Right kidney (tissue), 1 donor: ENCODE data around the gene RCAN3.
A peak's percentile ranks its signal among the peaks of the same experiment; 100 is the strongest.

Experiments used
- DNase-seq: peaks from one replicate; pipeline ENCODE4 v3.0.0-alpha.2; 2016

The RCAN3 gene

DNA sequence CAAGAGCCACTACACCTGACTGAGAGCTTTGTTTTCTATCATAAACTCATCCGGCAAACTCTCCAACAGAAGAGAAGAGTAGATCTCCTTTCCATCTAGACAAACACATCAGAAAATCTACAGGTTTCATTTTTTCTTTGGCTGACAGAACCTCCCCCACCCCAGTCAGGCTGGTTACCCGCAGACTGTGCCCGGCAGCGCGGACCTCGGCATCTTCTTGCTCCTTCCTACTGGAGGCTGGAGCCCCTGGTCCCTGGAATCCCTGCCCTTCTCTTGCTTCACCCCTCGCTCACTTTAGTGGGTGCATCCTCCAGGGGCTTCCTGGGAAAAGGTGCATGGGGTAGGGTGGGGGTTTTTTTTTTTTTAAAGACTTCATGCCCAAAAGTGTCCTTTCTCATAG, 76.2 kb downstream of the RCAN3 start:
- no peak for DNase-seq

DNA sequence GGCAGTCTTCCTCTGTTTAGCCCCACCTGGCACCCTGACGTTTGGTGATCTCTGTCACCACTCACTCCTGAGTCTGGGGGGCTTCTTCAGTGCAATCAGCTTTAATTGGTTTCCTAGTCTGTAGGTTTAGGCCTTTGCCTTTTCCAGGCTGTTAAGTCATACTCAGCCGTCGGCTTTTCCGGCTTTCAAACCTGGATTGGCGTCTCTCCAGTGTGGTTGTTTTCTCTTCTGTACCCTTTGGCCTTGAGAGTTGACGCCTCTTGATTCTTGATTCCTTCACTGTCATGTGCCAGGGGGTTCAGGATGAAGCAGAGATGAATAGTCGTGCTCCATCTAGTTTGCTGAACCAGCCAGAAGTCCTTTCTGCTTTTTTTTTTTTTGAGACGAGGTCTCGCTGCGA, 78.1 kb downstream of the RCAN3 start:
- no peak for DNase-seq

DNA sequence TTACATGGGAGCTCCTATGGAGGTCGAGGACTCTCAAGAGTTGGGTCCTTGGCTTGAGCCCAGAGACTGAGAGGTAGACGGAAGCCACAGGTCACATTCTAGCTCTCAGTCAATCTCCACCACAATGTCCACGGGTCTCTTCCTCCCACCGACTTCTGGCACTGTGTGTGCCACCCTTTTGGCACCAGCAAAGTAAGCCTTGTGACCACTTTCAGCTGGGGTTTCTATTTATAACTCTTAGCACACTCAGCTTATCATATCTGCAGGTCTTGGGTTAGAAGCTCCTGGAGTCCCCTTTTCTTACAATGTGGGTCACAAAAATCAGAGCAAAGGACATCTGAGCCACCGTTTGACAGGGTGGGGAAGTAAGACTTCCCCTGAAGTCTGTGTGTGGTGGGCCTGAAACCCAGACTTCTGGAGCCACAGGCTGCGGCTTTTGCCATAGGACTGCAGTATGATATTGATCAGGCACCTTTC, 81.6 kb downstream of the RCAN3 start:
- no peak for DNase-seq

DNA sequence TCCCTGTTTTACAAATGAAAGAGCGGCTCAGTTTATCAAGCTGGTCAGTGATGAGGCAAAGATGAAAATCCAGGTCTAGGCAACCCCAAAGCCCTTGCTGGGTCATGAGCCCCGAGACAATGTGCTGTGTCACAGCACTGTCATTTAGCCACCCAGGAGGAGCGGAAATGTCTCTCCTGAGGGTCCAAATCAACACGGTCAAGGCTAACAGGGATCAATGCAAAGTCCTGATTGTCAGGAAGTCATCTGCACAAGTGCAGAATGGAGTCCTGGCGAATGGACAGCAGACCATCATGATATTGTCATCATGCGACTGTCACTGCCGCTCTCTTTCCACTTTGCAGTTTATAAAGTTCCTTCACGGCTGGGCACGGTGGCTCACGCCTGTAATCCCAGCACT, 83.5 kb downstream of the RCAN3 start:
- DNase-seq = no peak

DNA sequence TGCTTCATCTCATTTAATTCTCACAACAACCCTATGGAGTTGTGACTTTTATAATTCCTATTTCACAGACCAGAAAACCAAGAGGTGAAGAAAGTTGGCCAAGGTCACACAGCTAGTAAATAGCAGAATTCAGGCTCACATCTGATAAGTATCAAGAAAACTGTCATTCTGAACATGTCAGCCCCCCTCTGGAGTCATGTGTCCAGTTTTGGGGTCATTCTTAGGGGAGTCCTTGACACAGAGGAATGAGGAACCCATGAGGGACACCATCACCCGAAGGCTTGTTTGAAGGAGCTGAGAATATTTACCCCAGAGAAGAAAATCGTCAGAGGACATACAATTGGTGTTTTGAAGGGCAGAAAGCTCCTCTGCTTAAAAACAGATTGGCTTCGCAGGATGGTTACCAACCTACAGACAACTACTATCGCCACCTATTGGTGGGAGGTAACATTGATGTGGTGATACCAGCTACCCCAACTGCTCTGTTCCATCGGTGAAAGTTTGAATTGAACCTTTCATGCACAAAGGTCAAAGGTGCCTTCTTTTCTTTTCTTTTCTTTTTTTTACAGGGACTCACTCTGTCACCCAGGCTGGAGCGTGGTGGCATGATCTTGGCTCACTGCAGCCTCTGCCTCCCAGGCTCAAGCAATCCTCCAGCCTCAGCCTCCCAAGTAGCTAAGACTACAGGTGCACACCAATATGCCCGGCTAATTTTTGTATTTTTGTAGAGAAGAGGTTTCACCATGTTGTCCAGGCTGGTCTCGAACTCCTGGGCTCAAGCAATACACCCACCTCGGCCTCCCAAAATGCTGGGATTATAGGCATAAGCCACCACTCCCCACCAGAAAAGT, 84.6 kb downstream of the RCAN3 start:
- peak; percentile 29 for DNase-seq

DNA sequence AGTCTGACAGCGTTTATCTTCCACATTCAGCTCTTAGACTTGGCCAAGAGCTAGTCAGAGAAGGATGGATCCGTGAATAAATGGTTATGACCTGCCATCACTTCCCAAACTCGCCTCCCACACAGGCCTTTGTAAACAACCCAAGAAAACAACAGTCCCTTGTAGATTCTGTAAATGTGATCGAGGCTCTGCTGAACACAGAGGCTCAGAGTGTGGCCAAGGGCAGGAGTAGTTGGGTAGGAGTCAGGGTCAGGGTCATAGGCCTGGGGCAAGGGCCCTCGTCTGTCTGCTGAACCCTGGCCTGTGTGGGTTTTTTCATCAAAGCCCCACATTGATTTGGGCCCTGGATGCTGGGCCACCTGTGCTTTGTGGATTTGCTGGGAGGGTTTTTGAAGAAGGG, 85.9 kb downstream of the RCAN3 start:
- no peak for DNase-seq

DNA sequence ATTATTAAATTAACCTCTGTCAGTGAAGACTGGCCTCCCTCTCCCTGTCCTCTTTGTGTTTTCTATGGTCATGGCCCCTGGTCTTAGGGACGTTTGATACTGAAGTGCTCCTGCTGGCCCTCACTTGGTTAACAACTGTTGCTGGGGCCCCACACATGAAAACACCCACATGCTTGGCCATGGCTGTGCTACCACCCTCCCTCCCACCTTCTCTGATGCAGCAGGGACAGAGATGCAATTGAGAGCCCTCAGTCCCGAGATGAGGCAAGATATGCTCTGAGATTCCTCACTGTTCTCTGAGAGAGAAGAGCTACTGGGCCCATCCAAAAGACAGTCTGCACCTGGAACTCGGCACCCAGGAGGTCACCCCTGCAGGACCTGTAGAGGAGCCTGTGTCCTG, 86.6 kb downstream of the RCAN3 start:
- no peak for DNase-seq
